ENCODE measurements around the gene L3MBTL2. TPM values are rescaled to one million over a fixed set of nuclear protein-coding genes. Genes with fewer than 3 reads are reported as not detected.

Gene L3MBTL2
- total RNA-seq, 1 experiment from 2014 or later = 27.0 TPM

GRCh38 chr22:41203118-41203517 lies 2.0 kb upstream of the L3MBTL2 start:
- CTCF ChIA-PET = no interaction called here
- peaks cover 39% of the 10 kb centered on the region for H3K4me1 Mint-ChIP-seq (ENCODE audit: low read depth, unreplicated experiment)
- H3K9me3 Mint-ChIP-seq (ENCODE audit: low read depth, unreplicated experiment) = no peaks in the 10 kb centered on the region
- H3K27ac Mint-ChIP-seq (ENCODE audit: unreplicated experiment) = no peak overlapping the region
- no TSS peak for BruUV-seq (replicated peaks)
- no peak overlapping the region for H3K4me3 Mint-ChIP-seq (ENCODE audit: low read depth, unreplicated experiment)
- H3K27me3 Mint-ChIP-seq (ENCODE audit: unreplicated experiment) = peaks cover 17% of the 10 kb centered on the region
- intact Hi-C loops (cut with micrococcal nuclease; ENCODE audit: unreplicated experiment) = no loop called here
- no peak for DNase-seq
- peaks cover 32% of the 10 kb centered on the region for H3K36me3 Mint-ChIP-seq (ENCODE audit: insufficient read depth, unreplicated experiment)
- TF ChIP-seq CTCF (IDR thresholded peaks at IDR 0.05; ENCODE audit: unreplicated experiment) = no peak

- Mint-ChIP-seq H3K27ac (ENCODE audit: unreplicated experiment) (no peak overlapping the region), H3K36me3 (ENCODE audit: insufficient read depth, unreplicated experiment) (peaks cover 28% of the 10 kb centered on the region), H3K27me3 (ENCODE audit: unreplicated experiment) (peaks cover 17% of the 10 kb centered on the region), H3K4me3 (ENCODE audit: low read depth, unreplicated experiment) (peak overlapping the region; percentile 93), H3K4me1 (ENCODE audit: low read depth, unreplicated experiment) (peaks cover 33% of the 10 kb centered on the region), H3K9me3 (ENCODE audit: low read depth, unreplicated experiment) (no peaks in the 10 kb centered on the region)
- intact Hi-C loops (cut with micrococcal nuclease; ENCODE audit: unreplicated experiment) = no loop called here
- TF ChIP-seq CTCF (IDR thresholded peaks at IDR 0.05; ENCODE audit: unreplicated experiment) = no peak
- BruUV-seq (replicated peaks) = no TSS peak
- CTCF ChIA-PET = no interaction called here
- no peak for DNase-seq
Measured at GRCh38 chr22:41204066-41204465, 1.0 kb upstream of the L3MBTL2 start.

- peaks cover 17% of the 10 kb centered on the region for H3K4me1 Mint-ChIP-seq (ENCODE audit: low read depth, unreplicated experiment)
- no peaks in the 10 kb centered on the region for H3K9me3 Mint-ChIP-seq (ENCODE audit: low read depth, unreplicated experiment)
- TSS peak; percentile 33 for BruUV-seq (replicated peaks)
- intact Hi-C loops (cut with micrococcal nuclease; ENCODE audit: unreplicated experiment) = no loop called here
- no peak overlapping the region for H3K27ac Mint-ChIP-seq (ENCODE audit: unreplicated experiment)
- CTCF ChIA-PET = interaction anchor here (0.6 kb wide), 1 partner anchor 272 kb away, joined by 5 read pairs; no protein-coding TSS in a partner anchor
- no peak overlapping the region for H3K4me3 Mint-ChIP-seq (ENCODE audit: low read depth, unreplicated experiment)
- DNase-seq = no peak
- H3K36me3 Mint-ChIP-seq (ENCODE audit: insufficient read depth, unreplicated experiment) = peaks cover 20% of the 10 kb centered on the region
- peaks cover 17% of the 10 kb centered on the region for H3K27me3 Mint-ChIP-seq (ENCODE audit: unreplicated experiment)
- TF ChIP-seq CTCF (IDR thresholded peaks at IDR 0.05; ENCODE audit: unreplicated experiment) = no peak
Measured at GRCh38 chr22:41206719-41207118, 1.6 kb downstream of the L3MBTL2 start.

- Mint-ChIP-seq H3K36me3 (ENCODE audit: insufficient read depth, unreplicated experiment) (peaks cover 21% of the 10 kb centered on the region), H3K4me1 (ENCODE audit: low read depth, unreplicated experiment) (peaks cover 8% of the 10 kb centered on the region), H3K27ac (ENCODE audit: unreplicated experiment) (no peak overlapping the region), H3K27me3 (ENCODE audit: unreplicated experiment) (no peaks in the 10 kb centered on the region), H3K4me3 (ENCODE audit: low read depth, unreplicated experiment) (no peak overlapping the region), H3K9me3 (ENCODE audit: low read depth, unreplicated experiment) (peaks cover 2% of the 10 kb centered on the region)
- BruUV-seq (replicated peaks) = no TSS peak
- no peak for DNase-seq
- intact Hi-C loops (cut with micrococcal nuclease; ENCODE audit: unreplicated experiment) = no loop called here
- CTCF ChIA-PET = no interaction called here
- no peak for TF ChIP-seq CTCF (IDR thresholded peaks at IDR 0.05; ENCODE audit: unreplicated experiment)
Measured at GRCh38 chr22:41215409-41215808, 10.3 kb downstream of the L3MBTL2 start.
